IMR-90 (cell line): ENCODE results near the gene CCDC146. TPM values are rescaled to one million over a fixed set of nuclear protein-coding genes. Genes with fewer than 3 reads are reported as not detected.
A peak's percentile ranks its signal among the peaks of the same experiment; 100 is the strongest.

Source experiments
- ATAC-seq: fragments of 200-7000 bp; cut with Tn5 transposase; 2 replicates; pipeline ENCODE4 v1.9.1; 2020; ENCODE audit warnings: low read depth, mild to moderate bottlenecking, moderate library complexity
- BruUV-seq: library from RNA; stranded (reverse); fragments of 400-500 nt; replicated peaks from 2 replicates; lab custom pipeline; 2021; lab: Mats Ljungman, UMichigan
- CTCF ChIA-PET: fragments of 300-600 bp; formaldehyde crosslinking; extraction: SDS; loops from one replicate; lab custom pipeline; 2021; ENCODE audit warnings: antibody characterized with exemption; lab: Yijun Ruan, JAX
- POLR2A ChIA-PET: fragments of 300-600 bp; sonication (Branson Sonifier 250); formaldehyde crosslinking; loops from one replicate; lab custom pipeline; 2022; ENCODE audit warnings: antibody characterized with exemption; ENCODE audit not compliant: unreplicated experiment; lab: Charles Lee
- DNase-seq: peaks from one replicate; pipeline ENCODE4 v3.0.0; 2013
- H2AFZ ChIP-seq: replicated peaks from 2 replicates; pipeline ENCODE3; 2013; ENCODE audit warnings: low read length, mild to moderate bottlenecking; ENCODE audit not compliant: poor library complexity
- H2AK5ac ChIP-seq: 2 replicates; pipeline ENCODE4 v1.6.1; 2013; ENCODE audit warnings: low read depth, low read length, inconsistent platforms
- H2AK9ac ChIP-seq: replicated peaks from 2 replicates; pipeline ENCODE3; 2013; ENCODE audit warnings: mild to moderate bottlenecking, low read depth, low read length, moderate library complexity; ENCODE audit not compliant: poor library complexity
- H2BK120ac ChIP-seq: 2 replicates; pipeline ENCODE4 v1.6.1; 2013; ENCODE audit warnings: low read depth, low read length, inconsistent platforms
- H2BK15ac ChIP-seq: 3 replicates; pipeline ENCODE4 v1.6.1; 2013; ENCODE audit warnings: low read depth, low read length, inconsistent platforms
- H2BK20ac ChIP-seq: 2 replicates; pipeline ENCODE4 v1.6.1; 2013; ENCODE audit warnings: low read depth, mild to moderate bottlenecking, inconsistent platforms, low read length, moderate library complexity
- H2BK5ac ChIP-seq: 2 replicates; pipeline ENCODE4 v1.6.1; 2013; ENCODE audit warnings: mild to moderate bottlenecking, low read depth, low read length, inconsistent platforms; ENCODE audit not compliant: poor library complexity, severe bottlenecking
- H3K14ac ChIP-seq: replicated peaks from 2 replicates; pipeline ENCODE4 v1.6.1; 2013; ENCODE audit warnings: low read depth, low read length, inconsistent platforms
- H3K18ac ChIP-seq: 2 replicates; pipeline ENCODE4 v1.6.1; 2013; ENCODE audit warnings: low read depth, low read length, control low read depth
- H3K23ac ChIP-seq: 2 replicates; pipeline ENCODE4 v1.6.1; 2013; ENCODE audit warnings: low read depth, low read length, inconsistent platforms
- H3K27ac ChIP-seq: 2 replicates; pipeline ENCODE4 v1.5.1; 2013; ENCODE audit warnings: mild to moderate bottlenecking, control low read depth, low read length; ENCODE audit not compliant: insufficient read depth
- H3K27me3 ChIP-seq: 2 replicates; pipeline ENCODE4 v1.6.1; 2013; ENCODE audit warnings: low read length; ENCODE audit not compliant: control insufficient read depth, insufficient read depth
- H3K36me3 ChIP-seq: 2 replicates; pipeline ENCODE4 v1.6.1; 2013; ENCODE audit warnings: low read length, mixed read lengths; ENCODE audit not compliant: control insufficient read depth, insufficient read depth
- H3K4ac ChIP-seq: 2 replicates; pipeline ENCODE4 v1.6.1; 2013; ENCODE audit warnings: low read depth, low read length, inconsistent platforms
- H3K4me1 ChIP-seq: 2 replicates; pipeline ENCODE4 v1.6.1; 2013; ENCODE audit warnings: low read length, mixed read lengths; ENCODE audit not compliant: control insufficient read depth, insufficient read depth
- H3K4me2 ChIP-seq: 2 replicates; pipeline ENCODE4 v1.6.1; 2013; ENCODE audit warnings: low read depth, mild to moderate bottlenecking, control low read depth, low read length, moderate library complexity
- H3K4me3 ChIP-seq: 2 replicates; pipeline ENCODE4 v1.5.1; 2013; ENCODE audit warnings: low read depth, mild to moderate bottlenecking, control low read depth, low read length, moderate library complexity; ENCODE audit not compliant: insufficient read depth
- H3K56ac ChIP-seq: 2 replicates; pipeline ENCODE4 v1.6.1; 2013; ENCODE audit warnings: low read length, inconsistent platforms; ENCODE audit not compliant: insufficient read depth; ENCODE audit errors: extremely low read depth
- H3K79me1 ChIP-seq, 2 experiments: 2 replicates each; pipeline ENCODE4 v1.6.1; 2013; ENCODE audit warnings: low read length in 2 of 2, inconsistent platforms in 1 of 2, low read depth in 1 of 2
- H3K9ac ChIP-seq: 2 replicates; pipeline ENCODE4 v1.6.1; 2013; ENCODE audit warnings: low read depth, low read length, control low read depth
- H3K9me1 ChIP-seq: 2 replicates; pipeline ENCODE4 v1.6.1; 2013; ENCODE audit warnings: low read length, inconsistent platforms; ENCODE audit not compliant: insufficient read depth
- H3K9me3 ChIP-seq: 2 replicates; pipeline ENCODE4 v1.6.1; 2013; ENCODE audit warnings: low read length; ENCODE audit not compliant: control insufficient read depth, insufficient read depth
- H4K20me1 ChIP-seq: 2 replicates; pipeline ENCODE4 v1.6.1; 2013; ENCODE audit warnings: low read length, inconsistent platforms; ENCODE audit not compliant: insufficient read depth
- H4K5ac ChIP-seq: 2 replicates; pipeline ENCODE4 v1.6.1; 2013; ENCODE audit warnings: mild to moderate bottlenecking, low read depth, low read length, control low read depth
- H4K8ac ChIP-seq, 2 experiments: 2 replicates each; pipeline ENCODE4 v1.6.1; 2013; ENCODE audit warnings: low read depth in 2 of 2, low read length in 2 of 2, control low read depth in 1 of 2, inconsistent platforms in 1 of 2
- H4K91ac ChIP-seq: 2 replicates; pipeline ENCODE4 v1.6.1; 2013; ENCODE audit warnings: low read depth, low read length, inconsistent platforms; ENCODE audit not compliant: insufficient read depth
- FOS ChIP-seq: fragments of 150-350 bp; IDR thresholded peaks from 2 replicates; pipeline ENCODE4 v1.6.1; 2016; ENCODE audit warnings: low read depth, low read length
- RCOR1 ChIP-seq: IDR thresholded peaks from 2 replicates; pipeline ENCODE4 v1.6.1; 2012; ENCODE audit warnings: mild to moderate bottlenecking, low read length, improper control_type of control experiment; ENCODE audit not compliant: insufficient replicate concordance
- WGBS, 2 experiments: methylation state at CpG; one replicate each; pipeline versions ENCODE4 v1.1.5 to v1.1.7; 2013; ENCODE audit warnings: missing lambda C conversion rate in 2 of 2; ENCODE audit not compliant: insufficient read length in 1 of 2; ENCODE audit errors: extremely low coverage in 2 of 2; 5-methylcytosine and 5-hydroxymethylcytosine counted together
- dilution Hi-C: fragments of 300-500 bp; cut with HindIII; formaldehyde crosslinking; loops from one replicate; pipeline ENCODE4 v1.14.3; 2018; ENCODE audit warnings: low sequenced_read_pairs; ENCODE audit not compliant: unreplicated experiment
- in situ Hi-C: fragments of 300-500 bp; cut with MboI; formaldehyde crosslinking; loops from 3 replicates; pipeline ENCODE4 v1.14.3; 2019; ENCODE audit warnings: low sequenced_read_pairs, inconsistent platforms, mixed read lengths
- intact Hi-C: fragments of 100-400 bp; cut with micrococcal nuclease; formaldehyde crosslinking; loops from 2 replicates; pipeline ENCODE4 v1.10.0; 2022
- polyA plus RNA-seq, 3 experiments: library from polyadenylated mRNA; depleted of rRNA; stranded (reverse); fragments of >200 nt; gene quantifications; 2 replicates each; pipeline ENCODE4 v1.2.3, GENCODE V29; 2012; ENCODE audit warnings: low replicate concordance in 1 of 3
- total RNA-seq: library from RNA; depleted of rRNA; stranded (reverse); fragments of >200 nt; gene quantifications from 2 replicates; pipeline ENCODE4 v1.2.3, GENCODE V29; 2012
- TF ChIP-seq, protein P1 (sequence below): fragments of 150-350 bp; IDR thresholded peaks from 2 replicates; pipeline ENCODE4 v1.6.1; 2017; ENCODE audit warnings: mild to moderate bottlenecking, antibody characterized with exemption, low read length, low read depth

The CCDC146 gene
- total and polyA plus RNA-seq, 2 of the 4 experiments (the other 2 are of a cell fraction): 0.54 to 1.7 TPM

DNA sequence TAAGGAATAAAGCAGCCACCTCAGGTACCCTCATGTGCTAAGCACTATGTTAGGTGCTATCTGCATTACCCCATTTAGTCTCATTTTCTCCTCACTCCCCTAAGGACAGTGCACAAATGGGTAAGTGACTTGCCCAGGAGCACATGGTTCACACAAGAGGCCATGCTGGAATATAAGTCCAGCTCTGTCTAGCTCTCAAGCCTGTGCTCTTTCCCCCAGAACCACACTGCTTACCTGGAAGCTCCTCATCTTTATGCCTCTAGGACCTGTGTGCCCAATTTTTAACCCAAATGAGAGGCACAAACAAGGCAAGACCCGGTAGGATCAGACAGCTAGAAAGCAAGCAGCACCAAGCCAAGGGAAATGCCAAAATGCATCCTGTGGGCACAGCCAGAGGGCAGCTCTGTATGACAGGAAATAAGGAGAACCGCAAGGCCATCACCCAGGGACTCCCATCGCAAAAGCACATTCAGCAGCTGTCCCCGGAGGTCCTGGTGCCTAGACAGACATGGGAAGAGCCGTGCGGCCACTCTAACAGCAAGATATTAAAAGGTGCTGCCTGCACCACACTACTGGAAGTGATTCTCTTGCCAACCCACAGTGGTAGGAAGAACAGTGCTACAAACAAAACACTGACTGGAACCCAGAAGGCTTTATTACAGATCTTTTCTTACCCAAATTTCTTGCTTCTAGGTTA lies 205.7 kb downstream of the CCDC146 start (continued):
- no peak for TF ChIP-seq RCOR1

DNA sequence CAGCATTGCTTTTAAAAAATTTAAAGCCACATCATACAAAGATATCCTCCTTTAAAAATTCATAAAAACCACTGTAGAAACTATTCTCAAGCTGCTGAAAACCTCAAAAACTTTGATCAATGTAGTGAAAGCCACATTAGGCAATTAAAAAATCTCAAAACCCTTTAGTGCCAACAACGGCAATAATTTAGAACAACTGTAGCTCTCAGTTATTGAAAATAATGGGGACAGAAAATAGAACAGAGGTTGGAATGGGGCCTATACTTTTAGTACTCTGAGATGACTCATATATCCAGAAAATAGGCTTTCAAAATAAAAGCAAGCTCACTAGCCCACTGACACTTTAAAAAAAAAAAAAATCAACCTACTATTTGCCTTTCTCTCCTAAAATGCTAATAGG lies 206.3 kb downstream of the CCDC146 start:
- no peak overlapping the region for H3K23ac ChIP-seq
- ATAC-seq: no peak
- peak; percentile 53; the same call in 1 of the 2 replicates for TF ChIP-seq FOS
- TF ChIP-seq, protein P1, sequence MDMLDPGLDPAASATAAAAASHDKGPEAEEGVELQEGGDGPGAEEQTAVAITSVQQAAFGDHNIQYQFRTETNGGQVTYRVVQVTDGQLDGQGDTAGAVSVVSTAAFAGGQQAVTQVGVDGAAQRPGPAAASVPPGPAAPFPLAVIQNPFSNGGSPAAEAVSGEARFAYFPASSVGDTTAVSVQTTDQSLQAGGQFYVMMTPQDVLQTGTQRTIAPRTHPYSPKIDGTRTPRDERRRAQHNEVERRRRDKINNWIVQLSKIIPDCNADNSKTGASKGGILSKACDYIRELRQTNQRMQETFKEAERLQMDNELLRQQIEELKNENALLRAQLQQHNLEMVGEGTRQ: no peak
- no peak overlapping the region for H3K4me3 ChIP-seq
- no peaks in the 10 kb centered on the region for H4K20me1 ChIP-seq
- H3K79me1 ChIP-seq: 0 out of 4 replicates have a peak, but pooled peaks cover 0 to 4% of the 10 kb centered on the region in 2 experiments
- no peak overlapping the region for H2AFZ ChIP-seq
- peaks cover 29% of the 10 kb centered on the region for H3K4me1 ChIP-seq
- peak overlapping the region; percentile 86 for H2BK5ac ChIP-seq
- H3K4ac ChIP-seq: no peak overlapping the region; the same call in 1 of the 2 replicates
- H3K14ac ChIP-seq: no peak overlapping the region
- in situ Hi-C loops: loop anchor here (5.0 kb wide), 1 partner anchor 81 kb away; no protein-coding TSS in a partner anchor
- H4K91ac ChIP-seq: no peak overlapping the region; the same call in 1 of the 2 replicates
- H3K9me1 ChIP-seq: peaks cover 26% of the 10 kb centered on the region
- peak overlapping the region; percentile 59 to 70; a peak in 1 of 4 replicates for H4K8ac ChIP-seq
- no peak overlapping the region for H2BK120ac ChIP-seq
- dilution Hi-C loops: no loop called here
- no peaks in the 10 kb centered on the region for H3K36me3 ChIP-seq
- peak overlapping the region; percentile 69; the same call in 1 of the 2 replicates for H2BK20ac ChIP-seq
- H2AK5ac ChIP-seq: no peak overlapping the region
- H3K56ac ChIP-seq: peak overlapping the region; percentile 19; the same call in 1 of the 2 replicates
- POLR2A ChIA-PET: interaction anchor here (0.7 kb wide), 1 partner anchor 85 kb away, joined by 10 read pairs; no protein-coding TSS in a partner anchor
- H3K9ac ChIP-seq: no peak overlapping the region; the same call in 1 of the 2 replicates
- H4K5ac ChIP-seq: no peak overlapping the region
- no peaks in the 10 kb centered on the region for H3K27me3 ChIP-seq
- H2AK9ac ChIP-seq: no peak overlapping the region
- CTCF ChIA-PET: interaction anchor here (0.7 to 1.8 kb wide), 2 partner anchors 81 to 263 kb away, joined by 3 to 6 read pairs; no protein-coding TSS in a partner anchor
- no TSS peak for BruUV-seq
- H3K18ac ChIP-seq: peak overlapping the region; percentile 50; the same call in 1 of the 2 replicates
- H3K4me2 ChIP-seq: no peak overlapping the region
- no CpG with 5 or more reads among the region's 1 CpG for WGBS, 2 experiments
- intact Hi-C loops: no loop called here
- peak; percentile 46 for DNase-seq
- no peak overlapping the region for H2BK15ac ChIP-seq
- no peaks in the 10 kb centered on the region for H3K9me3 ChIP-seq
- H3K27ac ChIP-seq: no peak overlapping the region
